Kidney (tissue), 14 donors: ENCODE results near the gene ZNF44. TPM values are rescaled to one million over a fixed set of nuclear protein-coding genes. Genes with fewer than 3 reads are reported as not detected.

Experiments
- DNase-seq, 5 donors: peaks; one replicate each; pipeline ENCODE4 v3.0.0-alpha.2; 2013 to 2020
- FAIRE-seq: peaks from 2 replicates; lab custom pipeline; 2012; peaks lifted over from hg19 to GRCh38; lab: Jason Lieb, UNC
- H3K27ac ChIP-seq, 2 donors: one replicate each; pipeline ENCODE4 v1.7.0; 2013; ENCODE audit warnings: low read depth in 2 of 2, low read length in 2 of 2, inconsistent platforms in 1 of 2
- H3K27me3 ChIP-seq: one replicate; pipeline ENCODE4 v1.7.1; 2013; ENCODE audit warnings: low read length, inconsistent platforms; ENCODE audit not compliant: control insufficient read depth, insufficient read depth
- H3K36me3 ChIP-seq, 3 donors: one replicate each; pipeline versions ENCODE4 v1.7.0 to v1.7.1; 2013; ENCODE audit warnings: low read length in 3 of 3, control low read depth in 1 of 3, inconsistent platforms in 1 of 3; ENCODE audit not compliant: insufficient read depth in 3 of 3, control insufficient read depth in 2 of 3
- H3K4me1 ChIP-seq, 3 donors: one replicate each; pipeline versions ENCODE4 v1.7.0 to v1.7.1; 2013; ENCODE audit warnings: low read length in 3 of 3, inconsistent platforms in 1 of 3, low read depth in 1 of 3; ENCODE audit not compliant: control insufficient read depth in 2 of 3, insufficient read depth in 2 of 3
- H3K4me3 ChIP-seq, 3 donors: one replicate each; pipeline versions ENCODE4 v1.7.0 to v1.8.1; 2013; ENCODE audit warnings: low read length in 3 of 3, control low read depth in 1 of 3, inconsistent platforms in 1 of 3
- H3K9ac ChIP-seq, 3 donors: one replicate each; pipeline versions ENCODE4 v1.7.0 to v1.7.1; 2013; ENCODE audit warnings: low read length in 3 of 3, control low read depth in 1 of 3, inconsistent platforms in 1 of 3
- H3K9me3 ChIP-seq, 3 donors: one replicate each; pipeline versions ENCODE4 v1.7.0 to v1.7.1; 2013; ENCODE audit warnings: low read length in 3 of 3, control low read depth in 1 of 3, inconsistent platforms in 1 of 3; ENCODE audit not compliant: control insufficient read depth in 2 of 3, insufficient read depth in 1 of 3
- intact Hi-C: fragments of 100-400 bp; cut with DNase I; formaldehyde crosslinking; loops from one replicate; pipeline ENCODE4 v1.11.1; 2022
- polyA plus RNA-seq: library from polyadenylated mRNA; stranded (reverse); fragments of 350-450 nt; fragmentation: Illumina TruSeq; extraction: RNeasy Lipid Tissue Mini Kit (QIAGEN cat#74804); gene quantifications from one replicate; pipeline ENCODE4 v1.2.3, GENCODE V29; 2014; ENCODE audit warnings: low read depth, low replicate concordance; ENCODE audit not compliant: insufficient read depth
- total RNA-seq: library from RNA; stranded (reverse); fragmentation: NEBNext Ultra II Directional; extraction: Animal tissue kit (Norgen Biotek cat#: 25700); gene quantifications from one replicate; pipeline ENCODE4 v1.2.1, GENCODE V29; 2021
- TF ChIP-seq, protein P1 (sequence below): IDR thresholded peaks from 3 replicates; pipeline ENCODE4 v1.5.1; 2012; ENCODE audit warnings: mild to moderate bottlenecking, moderate library complexity, borderline replicate concordance; ENCODE audit not compliant: insufficient read depth; ENCODE audit errors: extremely low read depth
- donor health status: control.
- donor health status: control.
- donor health status: control.
- donor health status: control.
- donor health status: control.
- donor health status: DM: yes; HTN: yes; CAD: no.
- donor health status: Normal renal cell carcinoma (clear cell type).

ZNF44 gene
- total and polyA plus RNA-seq, 2 donors from 2014 or later = 27.1 to 35.5 TPM

- no peak overlapping the region for H3K9ac ChIP-seq
- H3K4me3 ChIP-seq = no peak overlapping the region
- no peak overlapping the region for H3K27ac ChIP-seq
- H3K9me3 ChIP-seq = no peaks in the 10 kb centered on the region
- TF ChIP-seq, protein P1, sequence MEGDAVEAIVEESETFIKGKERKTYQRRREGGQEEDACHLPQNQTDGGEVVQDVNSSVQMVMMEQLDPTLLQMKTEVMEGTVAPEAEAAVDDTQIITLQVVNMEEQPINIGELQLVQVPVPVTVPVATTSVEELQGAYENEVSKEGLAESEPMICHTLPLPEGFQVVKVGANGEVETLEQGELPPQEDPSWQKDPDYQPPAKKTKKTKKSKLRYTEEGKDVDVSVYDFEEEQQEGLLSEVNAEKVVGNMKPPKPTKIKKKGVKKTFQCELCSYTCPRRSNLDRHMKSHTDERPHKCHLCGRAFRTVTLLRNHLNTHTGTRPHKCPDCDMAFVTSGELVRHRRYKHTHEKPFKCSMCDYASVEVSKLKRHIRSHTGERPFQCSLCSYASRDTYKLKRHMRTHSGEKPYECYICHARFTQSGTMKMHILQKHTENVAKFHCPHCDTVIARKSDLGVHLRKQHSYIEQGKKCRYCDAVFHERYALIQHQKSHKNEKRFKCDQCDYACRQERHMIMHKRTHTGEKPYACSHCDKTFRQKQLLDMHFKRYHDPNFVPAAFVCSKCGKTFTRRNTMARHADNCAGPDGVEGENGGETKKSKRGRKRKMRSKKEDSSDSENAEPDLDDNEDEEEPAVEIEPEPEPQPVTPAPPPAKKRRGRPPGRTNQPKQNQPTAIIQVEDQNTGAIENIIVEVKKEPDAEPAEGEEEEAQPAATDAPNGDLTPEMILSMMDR = no peak
- no peaks in the 10 kb centered on the region for H3K27me3 ChIP-seq
- peaks cover 0 to 3% (median 0%) of the 10 kb centered on the region in 3 donors for H3K4me1 ChIP-seq
- DNase-seq = no peak
- H3K36me3 ChIP-seq = peaks cover 0 to 7% (median 0%) of the 10 kb centered on the region in 3 donors
- intact Hi-C loops = no loop called here
- no peak for FAIRE-seq
These were observed 64.7 kb downstream of the ZNF44 start for GRCh38 chr19:12229990-12230389.

DNA sequence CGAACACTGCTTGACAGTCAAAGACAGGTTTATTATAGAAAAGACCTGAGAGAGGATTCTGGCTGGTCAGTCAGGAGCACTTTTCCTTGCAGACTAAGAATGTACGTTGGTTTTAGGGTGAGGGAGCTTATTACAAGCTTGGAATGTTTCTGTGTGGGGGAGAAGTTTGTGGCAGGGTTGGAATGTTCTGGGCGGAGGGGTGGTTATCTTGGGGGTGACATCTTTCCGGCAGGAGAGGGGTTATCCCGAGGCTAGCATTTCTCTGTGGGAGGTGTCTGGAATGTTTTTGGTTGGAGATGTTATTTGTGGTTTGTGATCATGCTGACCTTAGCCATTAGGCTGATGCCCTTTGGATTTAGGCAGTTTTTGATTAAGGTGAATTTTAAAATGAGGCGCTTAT, 70.0 kb downstream of the ZNF44 start:
- Histone ChIP-seq H3K36me3 (no peaks in the 10 kb centered on the region), H3K4me3 (no peak overlapping the region), H3K27me3 (no peaks in the 10 kb centered on the region), H3K9ac (no peak overlapping the region), H3K27ac (no peak overlapping the region), H3K4me1 (no peaks in the 10 kb centered on the region), H3K9me3 (no peaks in the 10 kb centered on the region)
- FAIRE-seq = no peak
- intact Hi-C loops = no loop called here
- no peak for DNase-seq
- TF ChIP-seq, protein P1 = no peak

GRCh38 chr19:12222980-12223630, 71.6 kb downstream of the ZNF44 start:
- intact Hi-C loops = no loop called here
- DNase-seq (no peak), FAIRE-seq (no peak)
- Histone ChIP-seq H3K27me3 (no peaks in the 10 kb centered on the region), H3K9me3 (peaks cover 0 to 3% (median 2%) of the 10 kb centered on the region in 3 donors), H3K27ac (no peak overlapping the region), H3K36me3 (no peaks in the 10 kb centered on the region), H3K4me1 (no peaks in the 10 kb centered on the region), H3K9ac (no peak overlapping the region), H3K4me3 (no peak overlapping the region)
- TF ChIP-seq, protein P1 = no peak

Other genes starting within 250 kb of the ZNF44 start
- 0.60 TPM for gene ZNF878, start 241.9 kb downstream of the ZNF44 start, total RNA-seq
- gene ZNF878, start 241.9 kb downstream of the ZNF44 start, polyA plus RNA-seq = 0.67 TPM
- 28.1 TPM for gene ZNF844, start 230.2 kb downstream of the ZNF44 start, total RNA-seq
- gene ZNF844, start 230.2 kb downstream of the ZNF44 start, polyA plus RNA-seq = 7.4 TPM
- gene ZNF20, start 154.5 kb downstream of the ZNF44 start, total RNA-seq = 7.3 TPM
- 3.2 TPM for gene ZNF20, start 154.5 kb downstream of the ZNF44 start, polyA plus RNA-seq
- 11.4 TPM for gene ZNF625, start 138.1 kb downstream of the ZNF44 start, total RNA-seq
- gene ZNF625, start 138.1 kb downstream of the ZNF44 start, polyA plus RNA-seq = 6.1 TPM
- gene ZNF136, start 131.8 kb downstream of the ZNF44 start, total RNA-seq = 14.4 TPM
- 4.6 TPM for gene ZNF136, start 131.8 kb downstream of the ZNF44 start, polyA plus RNA-seq
- gene ZNF563, start 38.8 kb upstream of the ZNF44 start, total RNA-seq = 6.8 TPM
- gene ZNF563, start 38.8 kb upstream of the ZNF44 start, polyA plus RNA-seq = 4.6 TPM
- gene ZNF442, start 70.8 kb upstream of the ZNF44 start, total RNA-seq = 9.1 TPM
- 2.1 TPM for gene ZNF442, start 70.8 kb upstream of the ZNF44 start, polyA plus RNA-seq
- 7.8 TPM for gene ZNF799, start 106.4 kb upstream of the ZNF44 start, total RNA-seq
- 4.3 TPM for gene ZNF799, start 106.4 kb upstream of the ZNF44 start, polyA plus RNA-seq
- 8.4 TPM for gene ZNF443, start 146.1 kb upstream of the ZNF44 start, total RNA-seq
- gene ZNF443, start 146.1 kb upstream of the ZNF44 start, polyA plus RNA-seq = 4.1 TPM
- gene ZNF709, start 189.9 kb upstream of the ZNF44 start, total RNA-seq = 5.7 TPM
- 2.2 TPM for gene ZNF709, start 189.9 kb upstream of the ZNF44 start, polyA plus RNA-seq